GM12878 (cell line): ENCODE results near the gene DYNLT2B. TPM values are rescaled to one million over a fixed set of nuclear protein-coding genes. Genes with fewer than 3 reads are reported as not detected.
"Not testable (repeated sequence)": the region's sequence is repeated elsewhere in the genome, so short reads cannot be mapped to it uniquely, and the experiment has no call there.

ENCODE experiments used
- ATAC-seq: fragments of 200-7000 bp; cut with Tn5 transposase; 3 replicates; pipeline ENCODE4 v1.9.1; 2020; ENCODE audit warnings: mild to moderate bottlenecking, moderate library complexity
- BruUV-seq: library from RNA; stranded (reverse); fragments of 400-500 nt; replicated peaks from 2 replicates; lab custom pipeline; 2021; lab: Mats Ljungman, UMichigan
- CTCF ChIA-PET: fragments of 300-600 bp; sonication (Branson Sonifier 250); formaldehyde crosslinking; extraction: SDS; loops from one replicate; lab custom pipeline; 2021; ENCODE audit warnings: inconsistent platforms; lab: Yijun Ruan, JAX
- POLR2A ChIA-PET: fragments of 350-600 bp; formaldehyde crosslinking; extraction: SDS; loops from one replicate; lab custom pipeline; 2021; ENCODE audit warnings: inconsistent platforms; lab: Charles Lee
- RAD21 ChIA-PET: fragments of 300-600 bp; sonication (Branson Sonifier 250); formaldehyde crosslinking; loops from one replicate; lab custom pipeline; 2023; ENCODE audit warnings: antibody characterized with exemption; ENCODE audit not compliant: unreplicated experiment; lab: Charles Lee
- SMC1A ChIA-PET: fragments of 300-600 bp; sonication (Branson Sonifier 250); formaldehyde crosslinking; loops from one replicate; lab custom pipeline; 2023; ENCODE audit not compliant: unreplicated experiment, uncharacterized antibody; lab: Charles Lee
- DNase-seq: peaks from one replicate; pipeline ENCODE4 v3.0.0-alpha.2; 2011; ENCODE audit warnings: low read depth, low spot score
- FAIRE-seq: peaks from 3 replicates; lab custom pipeline; 2011; peaks lifted over from hg19 to GRCh38; lab: Jason Lieb, UNC
- H2AFZ ChIP-seq: 2 replicates; pipeline ENCODE4 v1.6.0; 2011; ENCODE audit warnings: low read depth, low read length, control low read depth; ENCODE audit not compliant: control insufficient read depth
- H3K27ac ChIP-seq: 2 replicates; pipeline ENCODE4 v1.5.1; 2011; ENCODE audit warnings: control low read depth; ENCODE audit not compliant: control insufficient read depth, insufficient read depth
- H3K27me3 ChIP-seq, 2 experiments: replicated peaks in 1 of 2; 2 replicates each; pipeline versions ENCODE4 v1.6.0 to v1.6.1; 2011; ENCODE audit warnings: low read length in 1 of 2; ENCODE audit not compliant: control insufficient read depth in 2 of 2, insufficient read depth in 2 of 2
- H3K36me3 ChIP-seq, 2 experiments: 2 replicates each; pipeline ENCODE4 v1.5.1; 2011; ENCODE audit warnings: low read length in 1 of 2; ENCODE audit not compliant: control insufficient read depth in 2 of 2, insufficient read depth in 2 of 2
- H3K4me1 ChIP-seq: 2 replicates; pipeline ENCODE4 v1.6.1; 2011; ENCODE audit warnings: mild to moderate bottlenecking, low read length, moderate library complexity, mixed read lengths; ENCODE audit not compliant: control insufficient read depth, insufficient read depth
- H3K4me2 ChIP-seq: 2 replicates; pipeline ENCODE4 v1.6.0; 2011; ENCODE audit warnings: control low read depth; ENCODE audit not compliant: control insufficient read depth, insufficient read depth
- H3K4me3 ChIP-seq: fragments of 200-600 bp; sonication (generic); 2 replicates; pipeline ENCODE4 v1.5.1; 2016
- H3K79me2 ChIP-seq: 2 replicates; pipeline ENCODE4 v1.6.0; 2011; ENCODE audit warnings: low read length; ENCODE audit not compliant: control insufficient read depth, insufficient read depth
- H3K9ac ChIP-seq: 2 replicates; pipeline ENCODE4 v1.8.0; 2011; ENCODE audit warnings: low read length, control low read depth, mixed read lengths; ENCODE audit not compliant: control insufficient read depth, insufficient read depth
- H3K9me3 ChIP-seq: replicated peaks from 3 replicates; pipeline ENCODE4 v1.5.1; 2011; ENCODE audit warnings: mild to moderate bottlenecking, low read length; ENCODE audit not compliant: control insufficient read depth, insufficient read depth
- H4K20me1 ChIP-seq: 2 replicates; pipeline ENCODE4 v1.6.0; 2011; ENCODE audit not compliant: control insufficient read depth, insufficient read depth
- REST ChIP-seq: IDR thresholded peaks from 2 replicates; pipeline ENCODE4 v1.6.1; 2012; ENCODE audit warnings: mild to moderate bottlenecking, low read depth, low read length
- TCF12 ChIP-seq: IDR thresholded peaks from 2 replicates; pipeline ENCODE4 v1.6.1; 2011; ENCODE audit warnings: low read depth, mild to moderate bottlenecking, low read length
- WGBS: methylation state at CpG from one replicate; pipeline ENCODE4 v1.1.6; 2016; ENCODE audit warnings: low lambda C conversion rate; ENCODE audit not compliant: insufficient replicate concordance, insufficient coverage; ENCODE audit errors: missing lambda C conversion rate; 5-methylcytosine and 5-hydroxymethylcytosine counted together
- in situ Hi-C: fragments of 300-500 bp; cut with MboI; formaldehyde crosslinking; loops from 9 replicates; pipeline ENCODE4 v1.14.3; 2018; ENCODE audit warnings: mixed read lengths
- intact Hi-C: fragments of 100-400 bp; cut with micrococcal nuclease; formaldehyde crosslinking; loops from one replicate; pipeline ENCODE4 v1.14.2; 2022; ENCODE audit not compliant: unreplicated experiment
- polyA plus RNA-seq, 11 experiments: library from polyadenylated mRNA; depleted of rRNA in 4 of 11; unstranded in 6 of 11; stranded (reverse) in 5 of 11; fragments of >200 nt; fragmentation: Nextera tagmentation in 4 of 11; fragmentation: Illumina TruSeq in 1 of 11; extraction: Ambion mirVana in 4 of 11; extraction: Trizol in 1 of 11; gene quantifications; 1 replicate in 1 of 11; 2 replicates in 10 of 11; pipeline versions ENCODE4 v1.2.1 to v1.2.3, GENCODE V29; 2011 to 2016; ENCODE audit warnings: inconsistent platforms in 2 of 11, missing spikeins in 2 of 11, low read depth in 1 of 11
- total RNA-seq, 4 experiments: library from RNA; depleted of rRNA in 3 of 4; stranded (reverse); fragments of >200 nt in 3 of 4; fragmentation: Illumina TruSeq in 1 of 4; extraction: Trizol in 1 of 4; gene quantifications; 2 replicates each; pipeline versions ENCODE4 v1.2.1 to v1.2.3, GENCODE V29; 2013 to 2021

Gene DYNLT2B
- total and polyA plus RNA-seq, 10 of the 15 experiments (the other 5 are each of a cell fraction or from before 2014, with no cell fraction given): 8.6 to 89.7 (median 21.9) TPM

DNA sequence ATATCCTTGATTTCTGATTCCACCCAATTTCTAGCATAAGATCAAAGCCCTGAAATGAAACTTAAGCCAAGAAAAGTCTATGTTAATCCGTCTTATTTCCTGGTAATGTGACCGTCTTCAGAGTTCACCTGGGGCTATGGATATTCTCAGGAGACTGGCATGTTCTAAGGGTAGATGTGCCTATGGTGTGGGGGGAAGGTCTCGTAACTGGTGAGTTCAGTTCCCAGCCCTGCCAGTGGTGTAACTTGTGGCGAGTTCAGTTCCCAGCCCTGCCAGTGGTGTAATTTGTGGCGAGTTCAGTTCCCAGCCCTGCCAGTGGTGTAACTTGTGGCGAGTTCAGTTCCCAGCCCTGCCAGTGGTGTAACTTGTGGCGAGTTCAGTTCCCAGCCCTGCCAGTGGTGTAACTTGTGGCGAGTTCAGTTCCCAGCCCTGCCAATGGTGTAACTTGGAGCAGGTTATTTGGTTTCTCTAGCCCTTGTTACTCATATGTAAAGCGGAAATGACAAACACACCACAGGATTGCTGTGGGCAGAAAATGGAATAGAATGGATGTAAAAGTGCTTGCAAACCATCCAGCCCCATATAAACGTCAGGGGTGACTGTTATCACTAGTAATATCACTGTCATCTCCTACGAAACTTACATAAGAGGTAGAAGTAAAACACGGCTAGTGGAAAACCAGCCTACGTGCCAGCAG lies 71.3 kb downstream of the DYNLT2B start:
- RAD21 ChIA-PET: no interaction called here
- WGBS: 96% methylated on average over 12 of the region's 13 CpGs
- no peak overlapping the region for H3K9ac ChIP-seq
- BruUV-seq: no TSS peak
- H3K4me1 ChIP-seq: no peaks in the 10 kb centered on the region
- H3K27me3 ChIP-seq: no peaks in the 10 kb centered on the region
- no peak overlapping the region for H3K4me2 ChIP-seq
- no peak for DNase-seq
- no peak for FAIRE-seq
- no peak for ATAC-seq
- H3K27ac ChIP-seq: no peak overlapping the region
- TF ChIP-seq REST (no peak), TCF12 (0 out of 2 replicates have a peak, but pooled peaks have one; percentile 21)
- TF ChIP-seq, all 136 proteins: peak for 1
- H3K4me3 ChIP-seq: no peak overlapping the region
- peaks cover 5 to 31% of the 10 kb centered on the region in 2 experiments; a peak in 3 of 4 replicates for H3K36me3 ChIP-seq
- in situ Hi-C loops (no loop called here), intact Hi-C loops (no loop called here)
- ChIA-PET POLR2A (interaction anchor here (0.6 kb wide), 1 partner anchor 209 kb away, joined by 7 read pairs; no protein-coding TSS in a partner anchor), CTCF (no interaction called here), SMC1A (interaction anchor here (1.5 kb wide), 1 partner anchor 240 kb away, joined by 3 read pairs; no protein-coding TSS in a partner anchor)
- no peaks in the 10 kb centered on the region; the same call in 1 of the 2 replicates for H3K79me2 ChIP-seq
- H2AFZ ChIP-seq: no peak overlapping the region
- H4K20me1 ChIP-seq: no peaks in the 10 kb centered on the region
- peaks cover 2% of the 10 kb centered on the region; the same call in 1 of the 3 replicates for H3K9me3 ChIP-seq

DNA sequence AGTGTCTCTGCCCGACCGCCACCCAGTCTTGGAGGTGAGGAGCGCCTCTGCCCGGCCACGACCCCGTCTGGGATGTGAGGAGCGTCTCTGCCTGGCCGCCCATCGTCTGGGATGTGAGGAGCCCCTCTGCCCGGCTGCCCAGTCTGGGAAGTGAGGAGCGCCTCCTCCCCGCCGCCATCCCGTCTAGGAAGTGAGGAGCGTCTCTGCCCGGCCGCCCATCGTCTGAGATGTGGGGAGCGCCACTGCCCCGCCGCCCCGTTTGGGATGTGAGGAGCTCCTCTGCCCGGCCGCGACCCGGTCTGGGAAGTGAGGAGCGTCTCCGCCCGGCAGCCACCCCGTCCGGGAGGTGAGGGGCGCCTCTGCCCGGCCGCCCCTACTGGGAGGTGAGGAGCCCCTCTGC lies 73.9 kb downstream of the DYNLT2B start:
- SMC1A ChIA-PET, BruUV-seq, H2AFZ ChIP-seq, H3K9me3 ChIP-seq, H4K20me1 ChIP-seq, ATAC-seq, FAIRE-seq, H3K27me3 ChIP-seq, H3K4me3 ChIP-seq, CTCF ChIA-PET, RAD21 ChIA-PET, H3K9ac ChIP-seq, DNase-seq, H3K4me1 ChIP-seq, POLR2A ChIA-PET, H3K27ac ChIP-seq, H3K4me2 ChIP-seq, H3K79me2 ChIP-seq, in situ Hi-C loops, intact Hi-C loops: not testable (repeated sequence)
- 90% methylated on average over 14 of the region's 34 CpGs for WGBS
- H3K36me3 ChIP-seq: peaks cover 3 to 29% of the 10 kb centered on the region in 2 experiments; a peak in 2 of 4 replicates
